H1 (cell line): Measurements from ENCODE around the gene SCG5. TPM values are rescaled to one million over a fixed set of nuclear protein-coding genes. Genes with fewer than 3 reads are reported as not detected.

Experiments used
- CTCF ChIA-PET: fragments of 300-600 bp; sonication (Branson Sonifier 250); formaldehyde crosslinking; loops from one replicate; lab custom pipeline; 2021; ENCODE audit not compliant: partially characterized antibody; lab: Charles Lee
- POLR2A ChIA-PET: fragments of 300-600 bp; sonication (Branson Sonifier 250); formaldehyde crosslinking; loops from one replicate; lab custom pipeline; 2021; ENCODE audit warnings: inconsistent platforms; ENCODE audit not compliant: partially characterized antibody; lab: Charles Lee
- DNase-seq, 2 experiments: peaks; one replicate each; pipeline versions ENCODE4 v3.0.0 to v3.0.0-alpha.2; 2010 to 2022; ENCODE audit warnings: low spot score in 2 of 2, low read depth in 1 of 2, mixed read lengths in 1 of 2
- FAIRE-seq: peaks from 2 replicates; lab custom pipeline; 2011; peaks lifted over from hg19 to GRCh38; lab: Jason Lieb, UNC
- H2AFZ ChIP-seq: 2 replicates; pipeline ENCODE4 v1.8.1; 2012; ENCODE audit warnings: low read length, inconsistent platforms
- H2AK5ac ChIP-seq: 2 replicates; pipeline ENCODE4 v1.6.1; 2013; ENCODE audit warnings: low read depth, low read length
- H2BK120ac ChIP-seq: replicated peaks from 2 replicates; pipeline ENCODE3; 2013; ENCODE audit warnings: low read depth, low read length, inconsistent platforms
- H2BK12ac ChIP-seq: 2 replicates; pipeline ENCODE4 v1.6.1; 2013; ENCODE audit warnings: low read depth, low read length
- H2BK15ac ChIP-seq: 2 replicates; pipeline ENCODE4 v1.6.1; 2013; ENCODE audit warnings: low read length
- H2BK20ac ChIP-seq: 2 replicates; pipeline ENCODE4 v1.6.1; 2013; ENCODE audit warnings: low read length
- H2BK5ac ChIP-seq: 2 replicates; pipeline ENCODE4 v1.6.1; 2013; ENCODE audit warnings: low read depth, low read length
- H3K14ac ChIP-seq: 2 replicates; pipeline ENCODE4 v1.6.1; 2013; ENCODE audit warnings: inconsistent platforms; ENCODE audit not compliant: insufficient read length
- H3K18ac ChIP-seq: 2 replicates; pipeline ENCODE4 v1.6.1; 2013; ENCODE audit warnings: low read length; ENCODE audit errors: extremely low read depth
- H3K23ac ChIP-seq: 2 replicates; pipeline ENCODE4 v1.6.1; 2013; ENCODE audit warnings: inconsistent platforms; ENCODE audit not compliant: insufficient read length
- H3K23me2 ChIP-seq: 2 replicates; pipeline ENCODE4 v1.6.1; 2013; ENCODE audit warnings: low read depth, low read length
- H3K27ac ChIP-seq: 2 replicates; pipeline ENCODE4 v1.6.1; 2011; ENCODE audit warnings: low read depth, low read length, inconsistent platforms
- H3K27me3 ChIP-seq, 4 experiments: replicated peaks in 1 of 4; 1 replicate in 1 of 4; 2 replicates in 3 of 4; pipeline versions ENCODE4 v1.6.1 to v1.8.1; 2011 to 2013; ENCODE audit warnings: low read length in 3 of 4, mild to moderate bottlenecking in 3 of 4, inconsistent platforms in 2 of 4, mixed read lengths in 2 of 4, moderate library complexity in 1 of 4; ENCODE audit not compliant: control insufficient read depth in 3 of 4, insufficient read depth in 3 of 4; ENCODE audit errors: extremely low read depth in 1 of 4
- H3K36me3 ChIP-seq, 4 experiments: 2 replicates each; pipeline versions ENCODE4 v1.6.1 to v1.8.1; 2011 to 2013; ENCODE audit warnings: mild to moderate bottlenecking in 4 of 4, low read length in 3 of 4, moderate library complexity in 2 of 4, control low read depth in 1 of 4, inconsistent platforms in 1 of 4; ENCODE audit not compliant: insufficient read depth in 4 of 4, control insufficient read depth in 2 of 4
- H3K4ac ChIP-seq: replicated peaks from 2 replicates; pipeline ENCODE3; 2013; ENCODE audit warnings: low read length, low read depth, mixed read lengths, inconsistent platforms; ENCODE audit not compliant: insufficient read length
- H3K4me1 ChIP-seq, 4 experiments: replicated peaks in 1 of 4; 1 replicate in 1 of 4; 2 replicates in 3 of 4; pipeline versions ENCODE4 v1.6.1 to v1.8.1; 2011 to 2013; ENCODE audit warnings: low read length in 3 of 4, inconsistent platforms in 2 of 4, mixed read lengths in 1 of 4; ENCODE audit not compliant: insufficient read depth in 4 of 4, control insufficient read depth in 3 of 4
- H3K4me2 ChIP-seq, 2 experiments: 2 replicates each; pipeline versions ENCODE4 v1.6.1 to v1.8.1; 2011 to 2013; ENCODE audit warnings: low read depth in 2 of 2, low read length in 2 of 2, control low read depth in 1 of 2, inconsistent platforms in 1 of 2, mild to moderate bottlenecking in 1 of 2; ENCODE audit not compliant: insufficient read depth in 1 of 2
- H3K4me3 ChIP-seq, 4 experiments: fragments of 200-600, 300-600 bp in 1 of 4; sonication (generic), shearing (Covaris generic), sonication (Bioruptor Twin) in 1 of 4; 2 replicates each; pipeline versions ENCODE4 v1.5.1 to v1.8.1; 2011 to 2016; ENCODE audit warnings: low read length in 4 of 4, low read depth in 3 of 4, control low read depth in 2 of 4, inconsistent platforms in 2 of 4, mild to moderate bottlenecking in 2 of 4, mixed read lengths in 1 of 4, moderate library complexity in 1 of 4; ENCODE audit not compliant: insufficient read depth in 2 of 4; ENCODE audit errors: extremely low read depth in 1 of 4
- H3K56ac ChIP-seq: replicated peaks from 2 replicates; pipeline ENCODE3; 2013; ENCODE audit warnings: low read depth, mild to moderate bottlenecking, mixed read lengths, low read length, inconsistent platforms; ENCODE audit not compliant: insufficient read length
- H3K79me1 ChIP-seq: 2 replicates; pipeline ENCODE4 v1.6.1; 2013; ENCODE audit warnings: low read depth, low read length, control low read depth
- H3K79me2 ChIP-seq, 2 experiments: 2 replicates each; pipeline versions ENCODE4 v1.6.1 to v1.8.1; 2012 to 2013; ENCODE audit warnings: low read length in 2 of 2, mild to moderate bottlenecking in 2 of 2, inconsistent platforms in 1 of 2; ENCODE audit not compliant: insufficient read depth in 2 of 2, control insufficient read depth in 1 of 2
- H3K9ac ChIP-seq, 4 experiments: replicated peaks in 1 of 4; 1 replicate in 1 of 4; 2 replicates in 3 of 4; pipeline versions ENCODE4 v1.6.1 to v1.8.1; 2011 to 2013; ENCODE audit warnings: low read depth in 3 of 4, low read length in 3 of 4, control low read depth in 2 of 4, mild to moderate bottlenecking in 2 of 4, moderate library complexity in 2 of 4, inconsistent platforms in 1 of 4; ENCODE audit errors: extremely low read depth in 1 of 4
- H3K9me3 ChIP-seq, 2 experiments: 2 replicates each; pipeline versions ENCODE4 v1.6.1 to v1.8.1; 2012 to 2013; ENCODE audit warnings: mild to moderate bottlenecking in 2 of 2, moderate library complexity in 2 of 2, control low read depth in 1 of 2, inconsistent platforms in 1 of 2, low read depth in 1 of 2, low read length in 1 of 2, mixed read lengths in 1 of 2; ENCODE audit not compliant: insufficient read depth in 2 of 2
- H4K20me1 ChIP-seq, 2 experiments: replicated peaks in 1 of 2; 2 replicates each; pipeline versions ENCODE3 to v1.8.1; 2011 to 2013; ENCODE audit warnings: inconsistent platforms in 2 of 2, low read length in 2 of 2, mild to moderate bottlenecking in 1 of 2; ENCODE audit not compliant: insufficient read depth in 2 of 2, control insufficient read depth in 1 of 2
- H4K5ac ChIP-seq: 2 replicates; pipeline ENCODE4 v1.6.1; 2013; ENCODE audit warnings: low read length, low read depth, mixed read lengths, inconsistent platforms; ENCODE audit not compliant: insufficient read length
- H4K8ac ChIP-seq: 2 replicates; pipeline ENCODE4 v1.8.0; 2013; ENCODE audit warnings: mild to moderate bottlenecking, moderate library complexity, low read length, inconsistent platforms; ENCODE audit not compliant: insufficient read depth; ENCODE audit errors: extremely low read depth
- H4K91ac ChIP-seq: replicated peaks from 2 replicates; pipeline ENCODE3; 2013; ENCODE audit warnings: low read length, mixed read lengths, inconsistent platforms; ENCODE audit not compliant: insufficient read length
- ASH2L ChIP-seq: fragments of 200-600, 300-600 bp; sonication (generic); IDR thresholded peaks from one replicate; pipeline ENCODE4 v1.7.1; 2017; ENCODE audit warnings: low read length
- BACH1 ChIP-seq: IDR thresholded peaks from 2 replicates; pipeline ENCODE4 v1.6.1; 2012; ENCODE audit warnings: low read length, improper control_type of control experiment
- CHD1 ChIP-seq: IDR thresholded peaks from 2 replicates; pipeline ENCODE4 v1.6.1; 2012; ENCODE audit warnings: low read depth, low read length, improper control_type of control experiment
- CREB1 ChIP-seq: IDR thresholded peaks from 2 replicates; pipeline ENCODE4 v1.6.1; 2012; ENCODE audit warnings: inconsistent platforms
- CTBP2 ChIP-seq: IDR thresholded peaks from 2 replicates; pipeline ENCODE4 v1.7.0; 2011; ENCODE audit warnings: borderline replicate concordance, mild to moderate bottlenecking, moderate library complexity, mixed read lengths, low read length; ENCODE audit not compliant: insufficient read depth, insufficient read length
- HDAC2 ChIP-seq, 2 experiments: fragments of 300-600 bp in 1 of 2; sonication (generic) in 1 of 2; IDR thresholded peaks; 2 replicates each; pipeline ENCODE4 v1.6.1; 2011 to 2012; ENCODE audit warnings: low read depth in 2 of 2, low read length in 2 of 2, mild to moderate bottlenecking in 2 of 2, moderate library complexity in 2 of 2, borderline replicate concordance in 1 of 2, inconsistent platforms in 1 of 2
- KDM5A ChIP-seq: fragments of 200-600 bp; IDR thresholded peaks from 2 replicates; pipeline ENCODE4 v1.7.1; 2012; ENCODE audit warnings: mild to moderate bottlenecking, low read length, inconsistent platforms, mixed read lengths
- MAX ChIP-seq: IDR thresholded peaks from 2 replicates; pipeline ENCODE4 v1.6.1; 2012; ENCODE audit warnings: inconsistent platforms
- POLR2A ChIP-seq, 2 experiments: IDR thresholded peaks; 1 replicate in 1 of 2; 2 replicates in 1 of 2; pipeline ENCODE4 v1.6.1; 2011; ENCODE audit warnings: low read depth in 2 of 2, low read length in 2 of 2, mild to moderate bottlenecking in 2 of 2; ENCODE audit errors: control extremely low read depth in 1 of 2
- RAD21 ChIP-seq, 2 experiments: IDR thresholded peaks in 1 of 2; conservative IDR thresholded peaks in 1 of 2; 2 replicates each; pipeline ENCODE4 v1.6.1; 2011; ENCODE audit warnings: low read depth in 2 of 2, low read length in 2 of 2, improper control_type of control experiment in 1 of 2, inconsistent platforms in 1 of 2, mild to moderate bottlenecking in 1 of 2, moderate library complexity in 1 of 2
- SRF ChIP-seq: IDR thresholded peaks from 2 replicates; pipeline ENCODE4 v1.6.1; 2011; ENCODE audit warnings: mild to moderate bottlenecking, low read depth, low read length, moderate library complexity
- TAF1 ChIP-seq: IDR thresholded peaks from 2 replicates; pipeline ENCODE4 v1.6.1; 2011; ENCODE audit warnings: mild to moderate bottlenecking, low read depth, low read length
- TCF12 ChIP-seq: IDR thresholded peaks from 2 replicates; pipeline ENCODE4 v1.6.1; 2011; ENCODE audit warnings: low read depth, mild to moderate bottlenecking, low read length
- TEAD4 ChIP-seq: IDR thresholded peaks from 2 replicates; pipeline ENCODE4 v1.6.1; 2012; ENCODE audit warnings: low read depth, low read length, inconsistent platforms, mixed read lengths
- YY1 ChIP-seq: IDR thresholded peaks from 2 replicates; pipeline ENCODE4 v1.6.1; 2011; ENCODE audit warnings: low read depth, mild to moderate bottlenecking, low read length
- WGBS, 2 experiments: shearing (Covaris generic) in 1 of 2; methylation state at CpG; one replicate each; pipeline versions ENCODE4 v1.1.6 to v1.1.7; 2013 to 2015; ENCODE audit warnings: low lambda C conversion rate in 2 of 2, mixed read lengths in 2 of 2, inconsistent platforms in 1 of 2, low coverage in 1 of 2, missing lambda C conversion rate in 1 of 2; ENCODE audit not compliant: insufficient replicate concordance in 2 of 2, insufficient coverage in 1 of 2, insufficient read length in 1 of 2; ENCODE audit errors: extremely low coverage in 1 of 2, missing lambda C conversion rate in 1 of 2; 5-methylcytosine and 5-hydroxymethylcytosine counted together
- polyA plus RNA-seq, 7 experiments: library from polyadenylated mRNA; depleted of rRNA in 3 of 7; stranded (reverse) in 5 of 7; unstranded in 2 of 7; fragments of >200 nt in 5 of 7; fragments of 200-250 nt in 2 of 7; gene quantifications; 1 replicate in 5 of 7; 2 replicates in 1 of 7; 4 replicates in 1 of 7; pipeline versions ENCODE4 v1.2.1 to v1.2.3, GENCODE V29; 2011 to 2013; ENCODE audit warnings: missing spikeins in 2 of 7, mixed read lengths in 2 of 7
- total RNA-seq: library from RNA; stranded (reverse); fragmentation: NEBNext Ultra II Directional; extraction: Animal tissue kit (Norgen Biotek cat#: 25700); gene quantifications from 2 replicates; pipeline ENCODE4 v1.2.1, GENCODE V29; 2021

The SCG5 gene
- total and polyA plus RNA-seq, 2 of the 8 experiments (the other 6 are each of a cell fraction or from before 2014, with no cell fraction given), result 18.7 to 19.9 TPM

- 70% methylated on average over 5 of the region's 5 CpGs; no CpG with 5 or more reads in 1 of the 2 experiments for WGBS, 2 experiments
- no peak overlapping the region for H3K27ac ChIP-seq
- no peak overlapping the region for H3K4ac ChIP-seq
- no peak overlapping the region for H2AFZ ChIP-seq
- no peak overlapping the region for H2AK5ac ChIP-seq
- no peak overlapping the region for H3K56ac ChIP-seq
- H3K9ac ChIP-seq, result no peak overlapping the region
- FAIRE-seq (no peak), DNase-seq (no peak)
- H3K36me3 ChIP-seq, result peaks cover 0 to 9% (median under 1%) of the 10 kb centered on the region in 4 experiments; a peak in 3 of 8 replicates
- ChIA-PET POLR2A (interaction anchor here (1.0 kb wide), 1 partner anchor 15 kb away, joined by 3 read pairs; no protein-coding TSS in a partner anchor), CTCF (interaction anchor here (0.6 to 2.2 kb wide), 5 partner anchors 9 to 350 kb away, joined by 3 to 7 read pairs (median 4); no protein-coding TSS in a partner anchor)
- H4K5ac ChIP-seq, result no peak overlapping the region
- H2BK20ac ChIP-seq, result no peak overlapping the region
- no peak overlapping the region for H2BK5ac ChIP-seq
- no peaks in the 10 kb centered on the region for H3K79me1 ChIP-seq
- no peak overlapping the region for H3K4me3 ChIP-seq
- H3K27me3 ChIP-seq, result no peaks in the 10 kb centered on the region
- H3K9me3 ChIP-seq, result no peaks in the 10 kb centered on the region
- no peak overlapping the region for H2BK15ac ChIP-seq
- no peak overlapping the region for H2BK12ac ChIP-seq
- H4K8ac ChIP-seq, result no peak overlapping the region
- peaks cover 0 to 10% (median 8%) of the 10 kb centered on the region in 4 experiments; a peak in 4 of 7 replicates for H3K4me1 ChIP-seq
- no peak overlapping the region for H3K14ac ChIP-seq
- no peak overlapping the region for H4K91ac ChIP-seq
- H2BK120ac ChIP-seq, result no peak overlapping the region
- peaks cover 3% of the 10 kb centered on the region for H3K23me2 ChIP-seq
- no peaks in the 10 kb centered on the region for H4K20me1 ChIP-seq
- H3K79me2 ChIP-seq, result no peaks in the 10 kb centered on the region
- H3K23ac ChIP-seq, result no peak overlapping the region
- H3K18ac ChIP-seq, result no peak overlapping the region
- H3K4me2 ChIP-seq, result no peak overlapping the region; a peak in 1 of 4 replicates
- TF ChIP-seq YY1 (no peak), CHD1 (no peak), HDAC2 (IDR thresholded peaks at IDR 0.05; ENCODE audit: borderline replicate concordance in 1 of 2, low read depth in 2 of 2, low read length in 2 of 2) (no peak), ASH2L (no peak), TAF1 (no peak), TEAD4 (no peak), BACH1 (no peak), CREB1 (no peak), POLR2A (IDR thresholded peaks at IDR 0.05; ENCODE audit: control extremely low read depth in 1 of 2, low read depth in 2 of 2, low read length in 2 of 2) (no peak), KDM5A (no peak), MAX (no peak), CTBP2 (no peak), SRF (no peak), RAD21 (IDR thresholded peaks at IDR 0.05 in 1 of 2, conservative IDR thresholded peaks at IDR 0.05 in 1 of 2; ENCODE audit: low read depth in 2 of 2, low read length in 2 of 2) (no peak), TCF12 (no peak)
Measured at GRCh38 chr15:32646291-32646690, 4.8 kb downstream of the SCG5 start.
